Measurements from ENCODE around the gene RTN4.

Gene RTN4

DNA sequence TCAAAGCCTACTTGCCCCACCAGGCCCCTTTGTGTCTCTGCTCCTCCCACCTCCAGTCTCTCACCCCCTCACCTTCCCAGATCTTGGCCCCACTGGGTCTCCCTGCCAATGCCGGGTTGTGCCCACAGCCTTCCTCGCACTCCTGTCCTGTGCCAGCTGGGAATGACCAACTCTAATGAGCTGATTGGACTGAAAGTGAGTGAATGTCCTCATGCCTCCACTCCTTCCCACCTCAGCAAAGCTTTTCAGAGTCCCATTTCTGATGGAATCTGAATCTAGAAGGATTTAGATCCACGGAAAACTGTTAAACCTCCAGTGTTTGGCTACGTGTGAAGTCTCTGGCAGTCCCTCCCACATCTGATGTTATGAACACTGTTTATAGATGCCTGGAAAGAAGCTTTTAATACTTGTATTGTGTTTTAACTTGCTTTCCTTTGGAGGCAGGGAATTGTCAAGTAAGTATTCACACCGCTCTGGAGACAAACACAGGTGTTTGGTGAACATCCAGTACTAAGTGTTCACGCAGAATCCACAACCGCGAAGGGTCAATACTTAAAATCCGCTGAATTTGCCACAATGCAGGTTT is 103.9 kb downstream of the RTN4 start:
- H3K4me3 ChIP-seq (ENCODE audit: control insufficient read depth, low read depth, low read length), result no peak overlapping the region
- TF ChIP-seq, protein P1, sequence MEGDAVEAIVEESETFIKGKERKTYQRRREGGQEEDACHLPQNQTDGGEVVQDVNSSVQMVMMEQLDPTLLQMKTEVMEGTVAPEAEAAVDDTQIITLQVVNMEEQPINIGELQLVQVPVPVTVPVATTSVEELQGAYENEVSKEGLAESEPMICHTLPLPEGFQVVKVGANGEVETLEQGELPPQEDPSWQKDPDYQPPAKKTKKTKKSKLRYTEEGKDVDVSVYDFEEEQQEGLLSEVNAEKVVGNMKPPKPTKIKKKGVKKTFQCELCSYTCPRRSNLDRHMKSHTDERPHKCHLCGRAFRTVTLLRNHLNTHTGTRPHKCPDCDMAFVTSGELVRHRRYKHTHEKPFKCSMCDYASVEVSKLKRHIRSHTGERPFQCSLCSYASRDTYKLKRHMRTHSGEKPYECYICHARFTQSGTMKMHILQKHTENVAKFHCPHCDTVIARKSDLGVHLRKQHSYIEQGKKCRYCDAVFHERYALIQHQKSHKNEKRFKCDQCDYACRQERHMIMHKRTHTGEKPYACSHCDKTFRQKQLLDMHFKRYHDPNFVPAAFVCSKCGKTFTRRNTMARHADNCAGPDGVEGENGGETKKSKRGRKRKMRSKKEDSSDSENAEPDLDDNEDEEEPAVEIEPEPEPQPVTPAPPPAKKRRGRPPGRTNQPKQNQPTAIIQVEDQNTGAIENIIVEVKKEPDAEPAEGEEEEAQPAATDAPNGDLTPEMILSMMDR (IDR thresholded peaks at IDR 0.05; ENCODE audit: control insufficient read depth, insufficient read depth, low read depth, low read length, missing control alignments), result no peak
- no peak for DNase-seq (ENCODE audit: low read depth)

DNA sequence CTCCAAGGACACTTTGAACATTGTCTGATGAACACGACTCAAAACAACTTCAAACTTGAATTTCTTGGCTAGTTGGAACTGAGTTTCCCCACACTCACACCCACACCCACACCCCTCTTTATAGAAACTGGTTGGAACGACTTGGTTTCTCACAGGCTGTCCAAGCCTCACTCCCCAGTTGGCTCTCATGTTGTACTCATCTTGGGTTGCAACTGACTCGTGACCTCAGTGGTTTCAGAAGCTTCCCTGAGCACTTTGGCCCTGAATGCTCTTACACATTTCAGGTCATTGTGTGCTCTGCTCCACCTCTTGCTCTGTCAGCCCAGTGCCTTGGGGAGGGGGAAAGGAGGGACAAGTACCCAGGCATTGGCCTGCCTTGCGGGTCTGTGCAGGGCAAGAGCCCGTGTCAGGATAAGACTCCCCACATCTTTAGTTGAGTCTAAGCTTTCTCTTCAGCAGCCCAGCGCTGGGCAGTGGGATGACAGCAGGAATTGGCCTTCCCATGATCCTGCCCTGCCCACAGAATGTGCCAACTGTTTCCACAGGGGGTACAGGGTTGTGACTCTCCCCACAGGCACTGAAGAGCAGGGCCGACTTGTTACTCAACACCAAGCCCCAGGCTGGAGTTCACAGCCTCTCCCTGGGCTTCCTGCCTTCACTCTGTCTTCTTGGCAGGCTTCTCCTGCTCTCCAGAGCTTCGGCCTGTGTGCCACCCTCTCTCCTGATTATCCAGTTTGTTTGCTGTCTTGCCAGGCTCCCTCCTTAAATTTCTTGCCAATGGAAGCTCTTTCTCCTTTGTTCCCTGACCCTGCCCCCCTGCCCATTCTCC is 104.6 kb downstream of the RTN4 start:
- no peak overlapping the region for H3K4me3 ChIP-seq (ENCODE audit: control insufficient read depth, low read depth, low read length)
- peak; percentile 71 for DNase-seq (ENCODE audit: low read depth)
- TF ChIP-seq, protein P1 (IDR thresholded peaks at IDR 0.05; ENCODE audit: control insufficient read depth, insufficient read depth, low read depth, low read length, missing control alignments), result no peak

DNA sequence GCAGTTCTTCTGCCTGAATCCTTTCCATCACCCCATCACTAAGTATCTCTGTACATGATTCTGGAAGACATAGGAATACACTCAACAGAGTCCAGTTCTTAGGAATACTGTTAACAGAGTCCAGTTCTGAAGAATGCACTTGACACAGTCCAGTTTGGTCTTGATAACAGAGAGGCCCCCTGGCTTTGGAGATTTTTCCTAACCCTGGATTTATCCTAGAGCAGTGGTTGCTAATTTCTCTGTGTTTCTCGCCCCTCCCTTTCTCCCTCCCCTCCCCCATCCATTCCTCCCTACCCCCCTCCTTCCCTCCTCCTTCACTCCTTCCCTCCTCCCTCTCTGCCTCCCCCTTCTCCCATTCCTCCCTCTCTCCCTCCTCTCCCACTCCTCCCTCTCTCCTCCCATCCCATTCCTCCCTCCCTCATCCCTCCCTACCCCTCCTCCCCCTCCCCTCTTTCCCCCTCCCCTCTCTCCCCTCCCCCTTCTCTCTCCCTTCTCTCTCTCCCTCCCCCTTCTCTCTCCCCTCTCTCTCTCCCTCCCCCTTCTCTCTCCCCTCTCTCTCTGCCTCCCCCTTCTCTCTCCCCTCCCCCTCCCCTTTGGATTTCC is 105.4 kb downstream of the RTN4 start:
- TF ChIP-seq, protein P1 (IDR thresholded peaks at IDR 0.05; ENCODE audit: control insufficient read depth, insufficient read depth, low read depth, low read length, missing control alignments), result no peak
- H3K4me3 ChIP-seq (ENCODE audit: control insufficient read depth, low read depth, low read length), result no peak overlapping the region
- DNase-seq (ENCODE audit: low read depth), result no peak

DNA sequence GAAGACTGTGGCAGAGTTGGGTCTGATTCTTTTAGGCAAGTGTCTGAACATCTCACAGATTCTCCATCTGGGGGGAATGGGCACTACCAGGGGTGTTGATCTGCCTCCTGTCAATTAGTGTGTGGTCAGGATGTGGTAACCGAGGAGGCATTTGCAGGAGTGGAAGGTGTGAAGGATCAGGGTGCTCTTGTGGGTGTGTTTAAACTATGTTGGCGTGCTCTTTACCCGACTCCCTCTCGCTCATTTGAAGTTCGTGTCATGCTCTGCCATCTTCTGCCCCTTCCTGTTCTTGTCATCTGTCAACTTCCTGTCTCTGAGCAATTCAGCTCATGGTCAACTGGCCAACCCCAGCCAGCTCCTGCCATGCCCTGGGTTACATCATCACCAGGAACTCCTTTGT is 107.9 kb downstream of the RTN4 start:
- DNase-seq (ENCODE audit: low read depth), result no peak
- TF ChIP-seq, protein P1 (IDR thresholded peaks at IDR 0.05; ENCODE audit: control insufficient read depth, insufficient read depth, low read depth, low read length, missing control alignments), result no peak
- H3K4me3 ChIP-seq (ENCODE audit: control insufficient read depth, low read depth, low read length), result no peak overlapping the region

- no peak overlapping the region for H3K4me3 ChIP-seq (ENCODE audit: control insufficient read depth, low read depth, low read length)
- no peak for DNase-seq (ENCODE audit: low read depth)
- TF ChIP-seq, protein P1 (IDR thresholded peaks at IDR 0.05; ENCODE audit: control insufficient read depth, insufficient read depth, low read depth, low read length, missing control alignments), result no peak
These were observed 108.8 kb downstream of the RTN4 start for GRCh38 chr2:54941248-54941984.

DNA sequence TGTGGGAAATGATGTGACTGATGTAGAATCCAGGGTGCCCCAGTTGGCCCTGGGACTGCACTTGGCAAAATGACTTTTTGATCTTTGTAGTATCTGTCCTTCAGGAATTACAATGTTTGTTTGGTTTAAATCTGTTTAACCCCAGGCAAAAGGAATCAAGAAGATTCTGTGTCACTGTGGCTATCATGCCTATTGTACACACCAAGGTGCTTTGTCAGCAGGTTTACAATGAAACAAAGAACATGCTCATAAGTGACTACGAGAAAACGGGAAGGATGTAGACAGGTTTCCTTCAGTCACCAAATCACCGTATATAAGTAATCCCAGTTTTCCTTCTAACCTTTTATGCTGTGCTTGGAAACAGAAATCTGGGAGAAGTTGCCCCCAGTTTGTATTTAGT is 109.5 kb downstream of the RTN4 start:
- TF ChIP-seq, protein P1 (IDR thresholded peaks at IDR 0.05; ENCODE audit: control insufficient read depth, insufficient read depth, low read depth, low read length, missing control alignments), result no peak
- no peak for DNase-seq (ENCODE audit: low read depth)
- H3K4me3 ChIP-seq (ENCODE audit: control insufficient read depth, low read depth, low read length), result no peak overlapping the region

All from AG09309 (cell line).